G401 (cell line): ENCODE results near the gene N4BP3. TPM values are rescaled to one million over a fixed set of nuclear protein-coding genes. Genes with fewer than 3 reads are reported as not detected.
"Not testable (repeated sequence)": the region's sequence is repeated elsewhere in the genome, so short reads cannot be mapped to it uniquely, and the experiment has no call there.

ENCODE experiments used
- DNase-seq: peaks from one replicate; pipeline ENCODE4 v3.0.0-alpha.2; 2015; ENCODE audit warnings: low spot score
- in situ Hi-C: cut with HindIII; loops from 2 replicates; pipeline ENCODE4 v1.10.0; 2016; ENCODE audit warnings: low sequenced_read_pairs, mixed read lengths
- total RNA-seq: library from RNA; depleted of rRNA; stranded (reverse); fragments of >200 nt; shearing (Covaris generic); gene quantifications from 2 replicates; pipeline ENCODE4 v1.2.3, GENCODE V29; 2014

Gene N4BP3
- total RNA-seq, 1 experiment from 2014 or later, result 9.3 TPM

GRCh38 chr5:178119915-178120606 lies 6.7 kb downstream of the N4BP3 start:
- DNase-seq, result no peak
- in situ Hi-C loops, result no loop called here

DNA sequence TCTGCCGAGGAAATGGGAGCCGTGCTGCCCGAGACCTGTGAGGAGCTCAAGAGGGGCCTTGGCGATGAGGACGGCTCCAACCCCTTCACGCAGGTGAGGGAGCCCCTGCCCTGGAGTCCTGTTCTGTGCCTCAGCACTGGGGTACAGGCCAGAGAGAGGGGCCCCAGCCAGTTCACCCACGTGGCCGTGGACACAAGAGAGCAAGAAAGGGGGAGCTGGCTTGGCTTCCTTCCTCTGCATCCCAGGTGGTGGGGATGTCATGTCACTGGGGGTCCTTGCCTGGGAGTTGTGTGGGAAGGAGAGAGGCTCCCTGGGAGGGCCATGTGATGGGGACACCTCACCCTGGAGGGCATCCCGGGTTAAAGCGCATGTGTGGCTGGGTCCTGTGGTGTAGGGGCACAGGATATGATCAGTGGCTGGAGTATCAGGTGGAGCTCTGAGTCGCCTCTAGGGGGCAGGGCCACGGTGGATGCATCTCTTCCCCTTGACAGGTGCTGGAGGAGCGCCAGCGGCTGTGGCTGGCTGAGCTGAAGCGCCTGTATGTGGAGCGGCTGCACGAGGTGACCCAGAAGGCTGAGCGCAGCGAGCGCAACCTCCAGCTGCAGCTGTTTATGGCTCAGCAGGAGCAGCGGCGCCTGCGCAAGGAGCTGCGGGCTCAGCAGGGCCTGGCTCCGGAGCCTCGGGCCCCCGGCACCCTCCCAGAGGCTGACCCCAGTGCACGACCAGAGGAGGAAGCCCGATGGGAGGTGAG lies 7.5 kb downstream of the N4BP3 start:
- in situ Hi-C loops, result no loop called here
- peak; percentile 91 for DNase-seq

DNA sequence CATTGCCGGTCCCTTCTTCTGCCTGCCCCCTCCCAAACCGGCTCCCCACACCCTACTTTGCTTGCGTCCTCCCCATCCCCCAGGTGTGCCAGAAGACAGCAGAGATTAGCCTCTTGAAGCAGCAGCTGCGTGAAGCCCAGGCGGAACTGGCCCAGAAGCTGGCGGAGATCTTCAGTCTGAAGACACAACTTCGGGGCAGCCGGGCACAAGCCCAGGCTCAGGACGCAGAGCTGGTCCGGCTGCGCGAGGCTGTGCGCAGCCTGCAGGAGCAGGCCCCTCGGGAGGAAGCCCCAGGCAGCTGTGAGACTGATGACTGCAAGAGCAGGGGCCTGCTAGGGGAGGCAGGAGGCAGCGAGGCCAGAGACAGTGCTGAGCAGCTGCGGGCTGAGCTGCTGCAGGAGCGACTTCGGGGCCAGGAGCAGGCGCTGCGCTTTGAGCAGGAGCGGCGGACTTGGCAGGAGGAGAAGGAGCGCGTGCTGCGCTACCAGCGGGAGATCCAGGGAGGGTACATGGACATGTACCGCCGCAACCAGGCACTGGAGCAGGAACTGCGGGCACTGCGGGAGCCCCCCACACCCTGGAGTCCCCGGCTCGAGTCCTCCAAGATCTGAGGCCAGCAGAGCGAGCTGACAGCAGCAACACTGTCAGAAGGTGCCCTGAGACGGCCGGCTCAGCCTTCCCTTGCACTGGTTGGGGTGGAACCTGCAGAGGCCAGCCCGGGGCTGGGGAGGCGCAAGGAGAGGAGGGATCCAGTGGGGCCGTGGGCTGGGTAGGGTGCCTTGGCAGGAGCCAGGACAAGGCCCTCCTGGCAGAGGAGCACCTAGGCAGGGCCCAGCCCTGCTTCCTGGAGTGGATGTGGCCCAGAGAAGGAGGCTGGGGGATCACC lies 8.3 kb downstream of the N4BP3 start:
- peak; percentile 66 for DNase-seq
- in situ Hi-C loops, result no loop called here

DNA sequence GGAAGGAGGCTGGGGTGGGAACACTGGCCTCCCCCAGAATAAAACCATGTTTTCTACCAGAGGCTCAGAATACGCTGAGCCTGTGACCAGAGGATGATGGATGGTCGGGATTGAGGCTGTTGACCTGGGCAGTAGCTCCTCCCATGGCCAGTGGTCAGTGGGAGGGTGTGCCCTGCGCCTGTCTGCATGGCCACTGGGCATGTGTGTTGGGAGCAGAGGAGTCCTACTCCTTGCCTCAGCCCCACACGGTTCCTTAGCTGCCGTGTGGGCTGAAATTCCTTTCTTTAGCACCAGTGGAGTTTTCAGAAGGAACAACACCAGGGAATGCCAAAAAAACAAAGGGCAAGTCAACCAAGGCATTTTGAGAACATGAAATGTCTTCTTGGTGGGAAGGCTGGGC lies 9.0 kb downstream of the N4BP3 start:
- in situ Hi-C loops, result no loop called here
- DNase-seq, result no peak

- no peak for DNase-seq
- in situ Hi-C loops, result no loop called here
Measured at GRCh38 chr5:178123094-178123965, 10.0 kb downstream of the N4BP3 start.

GRCh38 chr5:178123966-178124925 lies 10.9 kb downstream of the N4BP3 start:
- in situ Hi-C loops, result no loop called here
- no peak for DNase-seq

- in situ Hi-C loops, result no loop called here
- DNase-seq, result no peak
Measured at GRCh38 chr5:178125253-178125906, 12.0 kb downstream of the N4BP3 start.

DNA sequence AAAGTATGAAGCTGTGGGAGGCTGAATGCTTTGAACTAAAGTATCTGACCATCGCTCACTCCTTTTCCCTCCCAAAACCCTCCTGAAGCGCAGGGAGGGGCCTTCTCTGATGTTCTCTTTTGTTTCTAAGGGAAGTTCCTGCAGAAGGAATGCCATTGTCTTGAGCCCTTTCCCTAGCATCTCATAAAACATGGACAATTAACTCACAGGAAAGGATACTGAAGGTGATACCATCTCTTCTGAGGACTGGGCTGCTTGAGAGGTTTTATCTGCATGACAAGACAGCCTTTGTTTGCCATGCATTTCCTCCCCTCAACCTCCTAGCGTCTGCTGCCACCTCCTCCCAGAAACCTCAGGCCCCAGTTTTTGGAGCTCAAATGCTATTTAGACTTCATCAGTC lies 13.2 kb downstream of the N4BP3 start:
- DNase-seq, result no peak
- in situ Hi-C loops, result no loop called here

- DNase-seq, in situ Hi-C loops: not testable (repeated sequence)
Measured at GRCh38 chr5:178127300-178128009, 14.1 kb downstream of the N4BP3 start.

- no peak for DNase-seq
- in situ Hi-C loops, result no loop called here
Measured at GRCh38 chr5:178129296-178129695, 16.0 kb downstream of the N4BP3 start.

GRCh38 chr5:178130234-178130575 lies 16.9 kb downstream of the N4BP3 start:
- DNase-seq, in situ Hi-C loops: not testable (repeated sequence)

DNA sequence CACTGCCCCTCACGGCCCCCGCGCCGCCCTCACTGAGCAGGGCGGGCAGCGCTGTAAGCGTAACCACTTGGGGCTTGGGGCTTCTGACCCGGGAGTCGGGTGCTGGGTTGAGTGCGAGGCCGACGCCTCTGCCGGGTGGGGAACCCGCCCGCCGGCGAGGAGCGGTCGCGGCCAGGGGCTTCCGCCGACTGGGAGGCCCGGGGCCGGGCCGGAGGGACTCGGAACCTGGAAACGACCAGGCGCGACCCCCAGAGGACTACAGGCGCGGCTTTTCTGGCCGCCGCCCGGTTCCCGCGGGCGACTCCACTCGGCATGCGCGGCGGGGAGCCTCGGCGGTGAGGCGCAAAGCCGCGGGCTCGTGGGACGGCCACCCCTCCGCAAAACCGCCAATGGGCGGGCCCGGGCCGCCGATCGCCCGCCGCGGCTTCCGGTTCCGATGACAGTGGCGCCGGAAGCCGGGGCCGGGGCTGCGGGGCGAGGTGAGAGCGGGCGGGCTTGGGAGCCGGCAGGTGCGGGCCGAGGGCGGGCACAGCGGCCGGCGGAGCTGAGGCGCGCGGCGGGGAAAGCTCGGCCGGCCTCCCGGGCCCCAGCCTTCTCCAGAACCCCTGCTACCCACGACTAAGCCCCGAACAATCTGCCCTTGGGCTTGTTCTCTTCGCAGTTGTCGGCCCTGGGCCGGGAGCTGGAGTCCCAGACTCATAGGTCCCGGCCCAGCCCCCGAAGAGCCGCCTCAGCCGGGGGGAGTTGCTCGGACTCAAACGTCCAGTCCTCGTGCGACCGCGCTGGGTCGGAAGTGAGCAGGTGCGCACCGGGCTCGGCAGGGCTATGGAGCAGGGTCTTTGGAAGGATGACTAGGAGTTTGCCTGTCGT lies 17.5 kb downstream of the N4BP3 start, which contains the start of gene RMND5B:
RMND5B (plus strand) TSS at position 439 of the 870 bp plus-strand sequence. CDS start 7,106 bp downstream, outside the sequence.
- in situ Hi-C loops, result no loop called here
- DNase-seq, result peak; percentile 76

DNA sequence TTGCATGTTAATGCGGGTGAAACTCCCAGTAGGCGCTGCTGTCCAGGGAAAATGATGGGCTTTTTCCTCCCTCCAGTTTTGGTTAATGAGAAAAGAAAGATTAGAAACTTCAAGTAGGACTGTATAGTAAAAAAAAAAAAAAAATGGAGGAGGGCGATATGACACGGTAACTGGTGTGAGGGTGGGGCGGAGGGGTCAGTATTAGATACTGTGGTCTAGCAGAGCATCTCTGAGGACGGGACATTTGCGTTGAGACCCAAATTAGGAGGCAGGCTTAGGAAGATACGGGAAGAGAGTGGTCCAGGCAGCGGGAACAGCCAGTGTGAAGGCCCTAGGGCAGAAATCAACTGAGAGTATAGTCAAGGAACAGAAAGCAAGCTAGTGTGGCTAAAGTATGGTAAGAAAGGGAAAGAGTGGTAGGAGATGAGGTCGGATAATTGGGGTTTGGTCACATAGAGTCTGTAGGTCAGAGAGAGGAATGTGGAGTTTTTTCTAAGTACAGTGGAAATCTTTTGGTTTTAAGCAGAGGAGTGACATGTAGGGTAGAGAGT lies 18.2 kb downstream of the N4BP3 start:
- in situ Hi-C loops, result no loop called here
- no peak for DNase-seq

- in situ Hi-C loops, result no loop called here
- no peak for DNase-seq
Measured at GRCh38 chr5:178136990-178137389, 23.7 kb downstream of the N4BP3 start.

DNA sequence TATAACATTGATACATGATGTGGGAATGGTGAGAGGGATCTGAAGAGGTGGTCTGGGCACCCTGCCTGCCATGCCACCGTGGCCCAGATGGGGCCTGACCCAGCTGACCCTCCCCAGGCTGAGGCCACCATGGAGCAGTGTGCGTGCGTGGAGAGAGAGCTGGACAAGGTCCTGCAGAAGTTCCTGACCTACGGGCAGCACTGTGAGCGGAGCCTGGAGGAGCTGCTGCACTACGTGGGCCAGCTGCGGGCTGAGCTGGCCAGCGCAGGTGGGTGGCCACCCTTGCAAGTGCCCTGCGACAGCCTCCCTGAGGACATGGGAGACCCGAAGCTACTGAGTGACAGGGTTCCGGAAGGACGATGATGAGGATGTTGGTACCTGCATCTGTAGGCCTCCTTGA lies 24.7 kb downstream of the N4BP3 start:
- in situ Hi-C loops, result no loop called here
- no peak for DNase-seq

DNA sequence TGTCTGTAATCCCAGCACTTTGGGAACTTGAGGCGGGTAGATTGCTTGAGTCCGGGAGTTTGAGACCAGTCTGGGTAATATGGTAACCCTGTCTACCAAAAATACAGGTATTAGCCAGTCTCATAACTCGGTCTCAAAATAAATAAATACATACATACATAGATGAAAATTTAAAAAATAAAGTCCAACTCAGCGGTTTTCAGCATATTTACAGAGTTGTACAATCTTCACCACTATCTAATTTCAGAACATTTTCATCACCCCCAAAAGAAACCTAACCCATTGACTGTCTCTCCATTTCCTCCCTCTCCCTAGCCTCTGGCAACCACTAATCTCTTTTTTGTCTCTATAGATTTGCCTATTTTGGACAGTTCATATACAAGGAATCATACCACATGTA lies 28.2 kb downstream of the N4BP3 start:
- in situ Hi-C loops, result no loop called here
- DNase-seq, result no peak
